Ishikawa (cell line): Measurements from ENCODE around the gene CEP63.

Source experiments
- CEBPB ChIP-seq: IDR thresholded peaks from 2 replicates; pipeline ENCODE4 v1.6.1; 2012
- CREB1 ChIP-seq: IDR thresholded peaks from 2 replicates; pipeline ENCODE4 v1.6.1; 2012; ENCODE audit warnings: low read depth
- EGR1 ChIP-seq: IDR thresholded peaks from 2 replicates; pipeline ENCODE4 v1.6.1; 2012
- EP300 ChIP-seq: IDR thresholded peaks from 2 replicates; pipeline ENCODE4 v1.6.1; 2012; ENCODE audit warnings: borderline replicate concordance
- FOXM1 ChIP-seq: IDR thresholded peaks from 2 replicates; pipeline ENCODE4 v1.6.1; 2012; ENCODE audit warnings: low read depth, borderline replicate concordance
- NFIC ChIP-seq: IDR thresholded peaks from 2 replicates; pipeline ENCODE4 v1.6.1; 2012
- RAD21 ChIP-seq: IDR thresholded peaks from 2 replicates; pipeline ENCODE4 v1.6.1; 2012; ENCODE audit warnings: low read depth
- REST ChIP-seq: IDR thresholded peaks from 2 replicates; pipeline ENCODE4 v1.6.1; 2012; ENCODE audit warnings: low read depth, mild to moderate bottlenecking
- TAF1 ChIP-seq: IDR thresholded peaks from 2 replicates; pipeline ENCODE4 v1.6.1; 2012; ENCODE audit warnings: low read depth, mild to moderate bottlenecking
- TCF12 ChIP-seq: IDR thresholded peaks from 2 replicates; pipeline ENCODE4 v1.6.1; 2012; ENCODE audit warnings: low read depth
- TEAD4 ChIP-seq: IDR thresholded peaks from 2 replicates; pipeline ENCODE4 v1.6.1; 2012
- YY1 ChIP-seq: IDR thresholded peaks from 2 replicates; pipeline ENCODE4 v1.6.1; 2012; ENCODE audit warnings: low read depth
- ZBTB7A ChIP-seq: IDR thresholded peaks from 2 replicates; pipeline ENCODE4 v1.6.1; 2012; ENCODE audit warnings: low read depth
- TF ChIP-seq, protein P1 (sequence below): IDR thresholded peaks from 2 replicates; pipeline ENCODE4 v1.6.1; 2012
- TF ChIP-seq, protein P2 (sequence below): IDR thresholded peaks from 2 replicates; pipeline ENCODE4 v1.6.1; 2012

Gene CEP63

GRCh38 chr3:134606033-134607025 is 120.5 kb downstream of the CEP63 start:
- no peak for TF ChIP-seq TEAD4

GRCh38 chr3:134607054-134608022 is 121.5 kb downstream of the CEP63 start:
- TF ChIP-seq, protein P1, sequence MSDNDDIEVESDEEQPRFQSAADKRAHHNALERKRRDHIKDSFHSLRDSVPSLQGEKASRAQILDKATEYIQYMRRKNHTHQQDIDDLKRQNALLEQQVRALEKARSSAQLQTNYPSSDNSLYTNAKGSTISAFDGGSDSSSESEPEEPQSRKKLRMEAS = no peak
- TF ChIP-seq FOXM1 = no peak
- no peak for TF ChIP-seq REST
- TF ChIP-seq NFIC = no peak
- no peak for TF ChIP-seq CEBPB
- TF ChIP-seq ZBTB7A = no peak
- no peak for TF ChIP-seq CREB1
- no peak for TF ChIP-seq RAD21
- TF ChIP-seq, protein P2, sequence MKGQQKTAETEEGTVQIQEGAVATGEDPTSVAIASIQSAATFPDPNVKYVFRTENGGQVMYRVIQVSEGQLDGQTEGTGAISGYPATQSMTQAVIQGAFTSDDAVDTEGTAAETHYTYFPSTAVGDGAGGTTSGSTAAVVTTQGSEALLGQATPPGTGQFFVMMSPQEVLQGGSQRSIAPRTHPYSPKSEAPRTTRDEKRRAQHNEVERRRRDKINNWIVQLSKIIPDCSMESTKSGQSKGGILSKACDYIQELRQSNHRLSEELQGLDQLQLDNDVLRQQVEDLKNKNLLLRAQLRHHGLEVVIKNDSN = no peak
- no peak for TF ChIP-seq TEAD4
- TF ChIP-seq EGR1 = no peak
- no peak for TF ChIP-seq EP300
- no peak for TF ChIP-seq TCF12
- TF ChIP-seq TAF1 = no peak
- no peak for TF ChIP-seq YY1

GRCh38 chr3:134608023-134608770 is 122.3 kb downstream of the CEP63 start:
- TF ChIP-seq, protein P1 = no peak
- TF ChIP-seq TEAD4 = no peak
- TF ChIP-seq CREB1 = no peak
- no peak for TF ChIP-seq YY1
- TF ChIP-seq TAF1 = no peak

- TF ChIP-seq ZBTB7A = no peak
- TF ChIP-seq NFIC = no peak
- no peak for TF ChIP-seq YY1
- TF ChIP-seq RAD21 = no peak
- TF ChIP-seq FOXM1 = no peak
- TF ChIP-seq, protein P2 = no peak
- TF ChIP-seq, protein P1 = no peak
- TF ChIP-seq CREB1 = no peak
These were observed 123.0 kb downstream of the CEP63 start for GRCh38 chr3:134608771-134609435.

DNA sequence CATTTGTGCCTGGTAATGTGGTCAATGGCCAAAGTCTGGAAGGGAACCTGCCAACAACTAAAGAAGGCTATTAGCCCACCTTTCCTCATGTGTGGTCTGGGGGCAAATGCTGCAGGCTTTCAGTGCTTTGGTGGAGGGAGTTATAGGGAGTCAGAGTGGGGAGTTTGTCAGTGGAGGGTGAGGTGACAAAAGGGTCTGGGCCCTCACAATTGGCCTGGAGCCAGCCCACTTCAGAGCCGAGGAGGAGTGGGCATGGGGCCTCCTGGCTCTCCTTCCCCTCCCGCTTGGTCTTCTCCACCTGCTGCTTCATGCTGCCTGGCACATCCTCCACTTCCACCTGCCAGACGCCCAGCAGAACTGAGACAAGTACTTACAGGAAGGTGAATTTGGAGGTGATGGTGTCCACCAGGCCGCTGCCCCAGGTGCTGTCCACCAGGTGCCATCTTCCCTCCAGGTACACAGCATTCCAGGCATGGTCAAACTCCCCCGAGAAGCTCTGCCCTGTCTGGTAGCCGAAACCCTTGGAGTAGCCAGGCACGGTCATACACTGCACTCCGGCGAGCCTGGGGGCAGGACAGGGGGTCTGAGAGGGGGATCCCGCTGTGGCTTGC is 124.1 kb downstream of the CEP63 start:
- TF ChIP-seq TCF12 (no peak), TAF1 (no peak), EGR1 (no peak), EP300 (no peak), YY1 (no peak), CEBPB (no peak), CREB1 (no peak), FOXM1 (no peak)
- TF ChIP-seq, protein P2 = no peak
